K562 (cell line): Measurements from ENCODE around the gene PRRT1. TPM values are rescaled to one million over a fixed set of nuclear protein-coding genes. Genes with fewer than 3 reads are reported as not detected.

Experiments
- EGR1 ChIP-seq: fragments of 450-650 bp; conservative IDR thresholded peaks from 2 replicates; pipeline ENCODE4 v1.6.1; 2017; ENCODE audit warnings: mild to moderate bottlenecking
- KHSRP ChIP-seq: fragments of 450-650 bp; IDR thresholded peaks from 2 replicates; pipeline ENCODE4 v1.6.1; 2017
- MIER1 ChIP-seq: fragments of 450-650 bp; IDR thresholded peaks from 2 replicates; pipeline ENCODE4 v1.6.1; 2016; ENCODE audit warnings: antibody characterized with exemption, mild to moderate bottlenecking, low read depth
- NFXL1 ChIP-seq: fragments of 450-650 bp; formaldehyde crosslinking; IDR thresholded peaks from 2 replicates; pipeline ENCODE4 v1.4.0; 2021; ENCODE audit warnings: mild to moderate bottlenecking
- POLR2A ChIP-seq: fragments of 450-650 bp; conservative IDR thresholded peaks from 2 replicates; pipeline ENCODE4 v1.6.1; 2016
- REST ChIP-seq, 2 experiments: fragments of 450-650 bp; formaldehyde crosslinking in 1 of 2; IDR thresholded peaks; 2 replicates each; pipeline versions ENCODE4 v1.4.0 to v1.6.1; 2014 to 2020; ENCODE audit warnings: mild to moderate bottlenecking in 2 of 2, borderline replicate concordance in 1 of 2, low read depth in 1 of 2
- SAFB2 ChIP-seq: fragments of 200-400 bp; formaldehyde crosslinking; IDR thresholded peaks from 2 replicates; pipeline ENCODE4 v1.6.1; 2018; ENCODE audit warnings: borderline replicate concordance, low read length, low read depth, moderate library complexity; ENCODE audit not compliant: severe bottlenecking
- TEAD1 ChIP-seq, 2 experiments: fragments of 450-650 bp in 1 of 2; sonication (generic) in 1 of 2; formaldehyde crosslinking; IDR thresholded peaks; 2 replicates each; pipeline versions ENCODE4 v1.4.0 to v1.8.0; 2020 to 2022; ENCODE audit warnings: mild to moderate bottlenecking in 2 of 2, missing genetic modification reagents in 1 of 2
- ZNF408 ChIP-seq: fragments of 250-450 bp; sonication (Bioruptor Pico); IDR thresholded peaks from 2 replicates; pipeline ENCODE4 v1.4.0; 2020; ENCODE audit warnings: low read depth, mild to moderate bottlenecking, moderate library complexity
- polyA plus RNA-seq, 8 experiments: library from polyadenylated mRNA; depleted of rRNA in 4 of 8; stranded (reverse) in 5 of 8; unstranded in 3 of 8; fragments of >200 nt; fragmentation: Nextera tagmentation in 2 of 8; fragmentation: Illumina TruSeq in 1 of 8; extraction: Ambion mirVana in 2 of 8; extraction: Trizol in 1 of 8; gene quantifications; 2 replicates each; pipeline versions ENCODE4 v1.2.1 to v1.2.3, GENCODE V29; 2011 to 2014; ENCODE audit warnings: inconsistent platforms in 1 of 8, missing spikeins in 1 of 8
- total RNA-seq, 7 experiments: library from RNA; depleted of rRNA in 6 of 7; stranded (reverse); fragments of >200 nt in 6 of 7; fragmentation: Illumina TruSeq in 2 of 7; extraction: Trizol in 2 of 7; gene quantifications; 2 replicates each; pipeline versions ENCODE4 v1.2.1 to v1.2.3, GENCODE V29; 2011 to 2021; ENCODE audit warnings: low replicate concordance in 1 of 7

Gene PRRT1
- total and polyA plus RNA-seq, 9 of the 15 experiments (the other 6 are each of a cell fraction or from before 2014, with no cell fraction given), result 0.14 to 3.5 (median 0.41) TPM

GRCh38 chr6:32110632-32111031, 41.1 kb downstream of the PRRT1 start (continued):
- TF ChIP-seq TEAD1 (CRISPR knock-in tag; IDR thresholded peaks at IDR 0.05) (no peak), POLR2A (peak; percentile 11; the same call in 1 of the 2 replicates), SAFB2 (no peak), KHSRP (no peak), MIER1 (no peak), ZNF408 (CRISPR knock-in tag) (no peak), REST (IDR thresholded peaks at IDR 0.05; ENCODE audit: borderline replicate concordance) (no peak), REST (CRISPR knock-in tag; IDR thresholded peaks at IDR 0.05; ENCODE audit: low read depth) (no peak), NFXL1 (CRISPR knock-in tag) (no peak), EGR1 (peak; percentile 62)
